ENCODE measurements around the gene DCAF12.

DCAF12 gene

DNA sequence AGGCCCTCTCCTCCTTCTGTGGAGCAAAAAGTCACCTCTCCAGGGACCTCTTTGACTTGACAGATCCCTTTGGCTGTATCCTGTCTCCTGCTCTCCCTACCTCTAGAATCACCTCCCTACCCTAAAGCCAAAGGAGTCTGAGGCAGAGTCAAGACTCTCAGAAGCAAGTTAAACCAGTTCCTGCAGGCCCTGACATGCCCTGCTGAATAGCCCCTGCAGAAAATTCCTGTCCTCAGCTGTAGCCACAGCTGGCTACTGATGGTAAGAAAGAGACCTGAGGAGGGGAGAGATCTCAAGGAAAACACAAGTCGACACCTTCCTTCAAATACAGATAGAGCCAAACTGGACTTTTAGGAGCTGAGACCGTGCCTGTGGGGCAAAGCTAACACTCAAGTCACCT, 54.1 kb downstream of the DCAF12 start:
- no peak for TF ChIP-seq EZH2phosphoT487 (IDR thresholded peaks at IDR 0.05; ENCODE audit: borderline replicate concordance, low read length)
- TF ChIP-seq, protein P1, sequence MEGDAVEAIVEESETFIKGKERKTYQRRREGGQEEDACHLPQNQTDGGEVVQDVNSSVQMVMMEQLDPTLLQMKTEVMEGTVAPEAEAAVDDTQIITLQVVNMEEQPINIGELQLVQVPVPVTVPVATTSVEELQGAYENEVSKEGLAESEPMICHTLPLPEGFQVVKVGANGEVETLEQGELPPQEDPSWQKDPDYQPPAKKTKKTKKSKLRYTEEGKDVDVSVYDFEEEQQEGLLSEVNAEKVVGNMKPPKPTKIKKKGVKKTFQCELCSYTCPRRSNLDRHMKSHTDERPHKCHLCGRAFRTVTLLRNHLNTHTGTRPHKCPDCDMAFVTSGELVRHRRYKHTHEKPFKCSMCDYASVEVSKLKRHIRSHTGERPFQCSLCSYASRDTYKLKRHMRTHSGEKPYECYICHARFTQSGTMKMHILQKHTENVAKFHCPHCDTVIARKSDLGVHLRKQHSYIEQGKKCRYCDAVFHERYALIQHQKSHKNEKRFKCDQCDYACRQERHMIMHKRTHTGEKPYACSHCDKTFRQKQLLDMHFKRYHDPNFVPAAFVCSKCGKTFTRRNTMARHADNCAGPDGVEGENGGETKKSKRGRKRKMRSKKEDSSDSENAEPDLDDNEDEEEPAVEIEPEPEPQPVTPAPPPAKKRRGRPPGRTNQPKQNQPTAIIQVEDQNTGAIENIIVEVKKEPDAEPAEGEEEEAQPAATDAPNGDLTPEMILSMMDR (IDR thresholded peaks at IDR 0.05; ENCODE audit: low read depth, low read length, poor library complexity, severe bottlenecking) = no peak
- no peaks in the 10 kb centered on the region for H3K4me1 ChIP-seq (ENCODE audit: control insufficient read depth, low read length)
- H3K27me3 ChIP-seq (ENCODE audit: control insufficient read depth, low read length) = no peaks in the 10 kb centered on the region
- no peak overlapping the region for H3K27ac ChIP-seq (ENCODE audit: low read depth, low read length)
- no peak overlapping the region for H3K4me3 ChIP-seq (ENCODE audit: low read length)
- no peaks in the 10 kb centered on the region for H3F3A ChIP-seq (ENCODE audit: control insufficient read depth, insufficient read depth)
- no peak overlapping the region for H3K4me2 ChIP-seq (ENCODE audit: low read length)
- H4K20me1 ChIP-seq (ENCODE audit: control insufficient read depth, insufficient read depth, low read depth, low read length) = no peaks in the 10 kb centered on the region
- H3K9me2 ChIP-seq (replicated peaks; ENCODE audit: control insufficient read depth, low read length) = no peaks in the 10 kb centered on the region
- no peaks in the 10 kb centered on the region for H3K9me3 ChIP-seq (ENCODE audit: control insufficient read depth, insufficient read depth, low read length)
- no peaks in the 10 kb centered on the region for H3K36me3 ChIP-seq (ENCODE audit: control insufficient read depth, low read length)
- H3K79me2 ChIP-seq (ENCODE audit: control insufficient read depth, low read length) = no peaks in the 10 kb centered on the region

DNA sequence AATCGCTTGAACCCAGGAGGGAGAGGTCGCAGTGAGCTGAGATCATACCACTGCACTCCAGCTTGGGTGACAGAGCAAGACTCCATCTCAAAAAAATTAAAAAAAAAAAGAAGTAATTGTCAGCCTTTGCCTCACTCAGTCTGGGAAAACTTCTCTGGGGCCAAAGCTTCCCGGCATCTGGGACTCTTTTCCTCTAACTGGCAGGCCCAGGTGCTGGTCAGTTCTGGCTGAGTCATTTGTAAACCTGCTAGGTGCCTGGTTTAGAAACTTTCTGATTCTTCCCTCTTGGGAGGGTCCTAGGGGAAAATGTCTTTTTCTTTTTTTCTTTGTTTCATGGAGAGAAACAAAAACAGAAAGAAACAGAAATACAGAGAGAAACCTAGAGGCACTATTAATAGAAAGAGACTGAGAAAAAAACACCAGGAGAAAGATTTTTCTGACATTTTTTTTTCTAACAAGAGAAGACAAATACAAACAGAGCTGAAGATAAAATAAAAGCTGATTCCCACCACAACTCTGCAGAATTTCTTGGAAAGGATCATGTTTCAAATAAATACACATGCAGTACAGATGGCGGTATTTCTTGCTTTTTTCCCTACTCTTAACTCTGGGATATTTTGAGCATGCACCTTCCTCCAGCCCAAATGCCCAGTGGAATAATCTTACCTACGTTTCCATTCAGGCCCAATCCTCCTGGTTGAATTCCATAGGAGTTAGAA, 55.7 kb downstream of the DCAF12 start:
- TF ChIP-seq, protein P1 (IDR thresholded peaks at IDR 0.05; ENCODE audit: low read depth, low read length, poor library complexity, severe bottlenecking) = no peak
- TF ChIP-seq EZH2phosphoT487 (IDR thresholded peaks at IDR 0.05; ENCODE audit: borderline replicate concordance, low read length) = no peak
- no peaks in the 10 kb centered on the region for H3K4me1 ChIP-seq (ENCODE audit: control insufficient read depth, low read length)
- H3K36me3 ChIP-seq (ENCODE audit: control insufficient read depth, low read length) = no peaks in the 10 kb centered on the region
- no peaks in the 10 kb centered on the region for H3F3A ChIP-seq (ENCODE audit: control insufficient read depth, insufficient read depth)
- H3K4me2 ChIP-seq (ENCODE audit: low read length) = no peak overlapping the region
- H3K9me3 ChIP-seq (ENCODE audit: control insufficient read depth, insufficient read depth, low read length) = no peaks in the 10 kb centered on the region
- no peaks in the 10 kb centered on the region for H4K20me1 ChIP-seq (ENCODE audit: control insufficient read depth, insufficient read depth, low read depth, low read length)
- no peak overlapping the region for H3K4me3 ChIP-seq (ENCODE audit: low read length)
- H3K27me3 ChIP-seq (ENCODE audit: control insufficient read depth, low read length) = no peaks in the 10 kb centered on the region
- no peaks in the 10 kb centered on the region for H3K9me2 ChIP-seq (replicated peaks; ENCODE audit: control insufficient read depth, low read length)
- H3K27ac ChIP-seq (ENCODE audit: low read depth, low read length) = no peak overlapping the region
- no peaks in the 10 kb centered on the region for H3K79me2 ChIP-seq (ENCODE audit: control insufficient read depth, low read length)

DNA sequence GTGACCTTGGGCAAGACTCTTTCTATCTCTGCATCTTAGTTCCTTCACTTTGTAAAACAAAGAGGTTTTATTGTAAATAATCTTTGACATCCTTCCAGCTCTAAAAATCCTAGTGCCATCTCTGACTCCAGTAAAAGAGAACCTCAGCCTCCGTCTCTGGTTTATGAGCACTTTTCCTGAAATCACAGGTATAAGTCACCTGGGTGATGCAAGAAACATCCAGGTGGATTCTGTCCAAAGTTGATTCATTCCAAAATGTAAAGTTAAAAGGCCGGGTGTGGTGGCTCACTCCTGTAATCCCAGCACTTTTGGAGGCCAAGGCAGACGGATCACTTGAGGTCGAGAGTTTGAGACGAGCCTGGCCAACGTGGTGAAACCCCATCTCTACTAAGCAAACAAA, 56.7 kb downstream of the DCAF12 start:
- no peak overlapping the region for H3K4me2 ChIP-seq (ENCODE audit: low read length)
- no peaks in the 10 kb centered on the region for H3K36me3 ChIP-seq (ENCODE audit: control insufficient read depth, low read length)
- H3F3A ChIP-seq (ENCODE audit: control insufficient read depth, insufficient read depth) = no peaks in the 10 kb centered on the region
- H3K9me2 ChIP-seq (replicated peaks; ENCODE audit: control insufficient read depth, low read length) = no peaks in the 10 kb centered on the region
- H3K79me2 ChIP-seq (ENCODE audit: control insufficient read depth, low read length) = no peaks in the 10 kb centered on the region
- H3K4me1 ChIP-seq (ENCODE audit: control insufficient read depth, low read length) = no peaks in the 10 kb centered on the region
- no peak overlapping the region for H3K27ac ChIP-seq (ENCODE audit: low read depth, low read length)
- H4K20me1 ChIP-seq (ENCODE audit: control insufficient read depth, insufficient read depth, low read depth, low read length) = no peaks in the 10 kb centered on the region
- TF ChIP-seq, protein P1 (IDR thresholded peaks at IDR 0.05; ENCODE audit: low read depth, low read length, poor library complexity, severe bottlenecking) = no peak
- no peak for TF ChIP-seq EZH2phosphoT487 (IDR thresholded peaks at IDR 0.05; ENCODE audit: borderline replicate concordance, low read length)
- H3K4me3 ChIP-seq (ENCODE audit: low read length) = no peak overlapping the region
- no peaks in the 10 kb centered on the region for H3K9me3 ChIP-seq (ENCODE audit: control insufficient read depth, insufficient read depth, low read length)
- H3K27me3 ChIP-seq (ENCODE audit: control insufficient read depth, low read length) = no peaks in the 10 kb centered on the region

All from DOHH2 (cell line).